Neural progenitor cell (in vitro differentiated cells): ENCODE data around the gene CLCN4.

Experiments used
- EZH2phosphoT487 ChIP-seq: fragments of 200-600 bp; sonication (generic); IDR thresholded peaks from 2 replicates; pipeline ENCODE4 v1.6.1; 2017; ENCODE audit warnings: antibody characterized with exemption
- TF ChIP-seq, protein P1 (sequence below): fragments of 200-600 bp; sonication (generic); IDR thresholded peaks from 2 replicates; pipeline ENCODE4 v1.5.1; 2017; ENCODE audit warnings: antibody characterized with exemption, mild to moderate bottlenecking

DNA sequence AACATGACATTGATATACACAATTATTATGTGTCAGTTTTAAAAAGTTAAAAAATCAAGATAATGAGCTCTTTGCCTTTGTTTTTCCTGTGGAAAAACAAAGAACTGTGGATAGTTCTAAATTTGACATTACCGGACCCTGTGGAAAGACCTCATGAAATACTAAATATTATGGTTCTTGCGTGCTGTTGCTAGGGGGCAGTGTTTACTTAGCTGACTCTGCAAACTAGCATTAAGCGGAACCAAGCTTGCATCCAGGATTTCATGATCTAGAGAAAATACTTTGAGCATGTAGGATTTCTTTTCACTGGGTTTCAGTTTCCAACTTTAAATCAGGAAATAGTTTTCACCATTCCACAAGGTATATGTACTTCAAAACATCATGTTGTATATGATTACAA, 33.6 kb downstream of the CLCN4 start:
- TF ChIP-seq, protein P1, sequence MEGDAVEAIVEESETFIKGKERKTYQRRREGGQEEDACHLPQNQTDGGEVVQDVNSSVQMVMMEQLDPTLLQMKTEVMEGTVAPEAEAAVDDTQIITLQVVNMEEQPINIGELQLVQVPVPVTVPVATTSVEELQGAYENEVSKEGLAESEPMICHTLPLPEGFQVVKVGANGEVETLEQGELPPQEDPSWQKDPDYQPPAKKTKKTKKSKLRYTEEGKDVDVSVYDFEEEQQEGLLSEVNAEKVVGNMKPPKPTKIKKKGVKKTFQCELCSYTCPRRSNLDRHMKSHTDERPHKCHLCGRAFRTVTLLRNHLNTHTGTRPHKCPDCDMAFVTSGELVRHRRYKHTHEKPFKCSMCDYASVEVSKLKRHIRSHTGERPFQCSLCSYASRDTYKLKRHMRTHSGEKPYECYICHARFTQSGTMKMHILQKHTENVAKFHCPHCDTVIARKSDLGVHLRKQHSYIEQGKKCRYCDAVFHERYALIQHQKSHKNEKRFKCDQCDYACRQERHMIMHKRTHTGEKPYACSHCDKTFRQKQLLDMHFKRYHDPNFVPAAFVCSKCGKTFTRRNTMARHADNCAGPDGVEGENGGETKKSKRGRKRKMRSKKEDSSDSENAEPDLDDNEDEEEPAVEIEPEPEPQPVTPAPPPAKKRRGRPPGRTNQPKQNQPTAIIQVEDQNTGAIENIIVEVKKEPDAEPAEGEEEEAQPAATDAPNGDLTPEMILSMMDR: peak; percentile 73
- TF ChIP-seq EZH2phosphoT487: no peak
